NCI-H1105 treated with DMSO at 0.1 percent for 48 hours (cell line): ENCODE results near the gene GBP5.
"Not testable (repeated sequence)": the region's sequence is repeated elsewhere in the genome, so short reads cannot be mapped to it uniquely, and the experiment has no call there.

Experiments
- DNase-seq: peaks from one replicate; lab custom pipeline; 2025; lab: John Stamatoyannopoulos, UW

The GBP5 gene

DNA sequence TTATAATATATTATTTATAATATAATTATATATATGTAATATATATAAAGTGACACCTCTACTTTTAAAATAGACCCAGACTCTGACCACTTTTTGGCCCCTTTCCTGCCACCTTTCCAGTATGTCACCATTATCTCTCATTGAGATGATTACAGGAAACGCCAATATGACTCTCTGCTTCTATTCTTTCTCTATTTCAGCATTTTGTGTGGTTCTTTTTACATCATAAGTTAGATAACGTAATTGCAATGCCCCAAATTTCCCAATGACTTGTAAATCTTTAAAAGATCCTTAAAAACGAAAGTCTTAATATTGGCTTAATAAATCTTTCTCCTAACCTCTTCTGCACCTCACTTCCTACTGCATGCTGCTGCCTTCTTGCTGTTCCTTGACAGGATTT lies 8.1 kb upstream of the GBP5 start:
- no peak for DNase-seq

- no peak for DNase-seq
Measured at GRCh38 chr1:89279011-89279466, 6.4 kb upstream of the GBP5 start.

DNA sequence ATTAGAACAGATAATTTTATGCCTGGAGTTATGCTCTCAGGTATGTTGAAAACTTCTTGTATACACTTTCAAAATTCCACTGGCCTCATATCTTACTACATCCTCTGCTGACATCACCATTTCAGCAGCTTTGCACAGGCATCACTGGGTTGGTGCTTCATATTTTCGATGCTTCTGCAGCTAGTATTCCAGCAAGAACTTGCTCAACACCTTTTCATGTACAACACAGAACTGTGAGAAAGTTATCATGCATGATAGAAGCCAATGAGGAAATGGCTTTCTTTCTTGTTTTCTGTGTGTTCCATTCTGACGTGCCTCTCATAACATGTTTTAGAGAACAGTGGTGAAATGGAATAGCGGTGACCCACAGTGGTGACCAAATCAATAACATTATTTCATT lies 5.1 kb upstream of the GBP5 start:
- DNase-seq = no peak

- no peak for DNase-seq
Measured at GRCh38 chr1:89276690-89277089, 4.0 kb upstream of the GBP5 start.

- no peak for DNase-seq
Measured at GRCh38 chr1:89274411-89274857, 1.8 kb upstream of the GBP5 start.

- no peak for DNase-seq
Measured at GRCh38 chr1:89273324-89273778, 691 bp upstream of the GBP5 start.

DNA sequence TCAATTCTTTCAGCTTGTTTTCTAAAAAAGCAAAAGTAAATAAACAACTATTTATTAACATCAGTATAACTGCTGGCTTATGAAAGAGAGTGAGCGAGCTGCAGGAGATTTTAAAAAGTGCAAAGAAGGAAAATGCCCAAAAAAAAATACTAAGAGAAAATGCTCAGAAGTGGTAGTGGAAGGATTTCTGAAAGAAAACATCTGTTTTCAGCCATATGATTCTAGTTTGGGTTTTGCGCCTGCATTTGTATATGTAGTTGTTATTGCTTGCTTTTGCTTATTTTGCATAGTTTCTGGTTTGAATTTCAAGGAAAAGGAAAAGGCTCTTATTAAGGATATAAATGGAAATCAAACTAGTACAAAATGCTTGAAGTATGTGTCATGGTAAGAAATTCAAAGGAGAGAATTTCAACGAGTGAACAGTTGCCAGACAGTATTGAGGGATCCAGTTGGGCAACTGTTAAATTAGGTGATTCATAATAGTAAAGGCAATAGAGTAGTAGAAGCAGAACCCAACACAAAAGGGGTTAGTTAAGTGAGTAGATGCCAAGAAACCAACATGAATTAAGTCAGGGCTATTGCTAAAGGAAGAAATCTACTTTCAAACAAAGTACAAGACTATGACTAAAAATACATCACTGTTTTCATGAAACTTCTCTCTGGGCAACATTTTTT lies 1.2 kb downstream of the GBP5 start:
- DNase-seq = no peak

DNA sequence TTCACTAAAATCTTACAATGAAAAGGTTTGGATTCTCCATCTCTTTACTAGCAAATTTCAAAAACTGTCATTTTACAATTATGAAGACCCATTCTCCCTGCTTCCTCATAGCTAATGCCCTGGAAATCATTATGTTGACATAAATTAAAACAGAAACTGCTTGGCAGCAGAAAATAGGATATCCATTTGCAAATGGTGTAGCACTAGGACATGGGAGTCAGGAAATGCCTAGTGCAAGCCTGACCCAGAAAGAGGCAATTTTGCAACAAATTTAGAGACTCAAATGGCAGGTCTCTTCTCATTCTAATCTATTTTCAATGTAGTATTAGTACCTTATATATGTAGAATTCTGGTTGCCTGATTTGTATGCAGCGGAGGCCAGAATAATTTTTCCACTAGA lies 2.2 kb downstream of the GBP5 start:
- no peak for DNase-seq

GRCh38 chr1:89269277-89269676 lies 3.4 kb downstream of the GBP5 start:
- no peak for DNase-seq

DNA sequence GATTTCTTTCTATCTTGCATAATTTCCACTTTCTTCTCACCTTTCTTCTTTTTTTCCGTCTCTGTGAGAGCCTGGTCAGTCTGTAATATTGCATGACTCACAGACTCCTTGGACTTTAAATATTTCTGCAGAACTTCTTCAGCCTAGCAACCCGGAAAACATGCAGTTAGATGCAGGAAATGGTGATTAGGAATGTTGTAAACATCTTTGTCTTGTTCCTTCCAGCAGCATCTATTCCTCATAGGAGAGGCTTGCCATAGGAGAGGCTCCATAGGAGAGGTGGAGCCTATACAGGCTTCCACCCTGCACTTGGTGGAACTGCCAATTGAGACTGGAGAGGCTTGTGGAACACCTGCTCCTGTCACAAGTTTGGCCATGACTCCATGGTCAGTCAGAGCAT lies 10.0 kb downstream of the GBP5 start:
- DNase-seq = peak; percentile 19

GRCh38 chr1:89261926-89262515 lies 10.6 kb downstream of the GBP5 start:
- peak; percentile 95 for DNase-seq

DNA sequence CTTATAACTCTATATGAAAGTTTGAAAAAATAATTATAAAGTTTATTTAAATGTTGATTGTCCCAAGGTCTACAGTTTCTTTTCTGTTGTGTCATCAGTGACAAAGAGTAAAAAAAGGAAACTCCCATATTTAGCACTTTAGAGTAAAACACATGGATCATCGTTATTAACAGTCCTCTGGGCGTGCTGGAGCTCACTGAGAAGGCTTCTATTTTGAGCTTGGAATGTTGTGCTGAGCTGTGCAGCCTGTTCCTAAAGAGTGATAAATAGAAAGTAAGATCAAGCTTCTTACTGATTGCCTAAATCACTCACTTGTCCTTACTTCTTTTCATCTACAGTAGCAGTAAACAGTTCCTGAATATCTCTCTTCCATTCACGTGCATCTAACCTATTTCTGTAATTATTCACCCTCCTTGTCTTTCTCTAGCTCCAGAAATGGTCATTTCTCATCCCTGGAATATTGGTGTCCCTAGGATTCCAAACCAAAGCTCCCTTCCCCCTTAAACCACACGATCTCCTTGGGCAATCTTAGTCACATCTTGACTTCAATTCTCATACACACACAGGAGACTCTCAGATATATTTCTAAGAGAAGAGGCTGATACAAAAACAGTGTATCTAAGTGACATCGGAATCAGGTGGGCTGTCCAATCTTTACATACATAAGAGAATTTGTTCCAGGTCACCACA lies 11.9 kb downstream of the GBP5 start:
- no peak for DNase-seq

GRCh38 chr1:89260042-89260441 lies 12.6 kb downstream of the GBP5 start:
- DNase-seq = no peak

DNA sequence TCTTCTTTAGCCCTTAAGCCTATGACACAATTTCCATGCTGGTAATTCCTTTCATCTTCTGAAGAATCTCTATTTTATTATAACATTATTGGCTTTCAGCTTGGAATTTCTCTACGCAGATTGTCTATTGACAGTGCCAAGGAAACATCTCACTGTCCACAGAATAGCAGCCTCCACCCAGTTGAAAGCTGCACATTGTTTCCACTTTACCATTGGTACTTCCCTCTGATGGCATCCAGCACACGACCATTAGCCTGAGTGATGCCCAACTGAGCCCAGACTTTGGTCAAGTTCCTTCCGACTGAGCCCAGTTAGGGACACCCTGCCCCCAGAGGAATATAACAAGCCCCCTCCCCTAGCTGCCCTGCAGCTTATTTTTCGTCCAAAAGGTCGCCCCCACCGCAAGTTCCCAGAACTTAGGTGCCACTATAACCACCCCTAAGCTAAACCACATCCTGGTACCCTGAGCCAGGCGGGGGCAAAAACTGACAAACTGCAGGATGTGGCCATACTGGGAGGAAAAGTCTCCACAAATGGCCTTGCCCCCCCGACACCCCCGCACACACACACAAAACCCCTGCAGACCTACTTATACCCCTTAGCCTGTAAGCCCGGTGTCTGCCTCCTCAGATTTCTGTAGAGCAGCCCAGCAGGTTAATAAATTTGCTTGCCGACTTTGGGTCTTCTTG lies 13.2 kb downstream of the GBP5 start:
- no peak for DNase-seq

- DNase-seq = no peak
Measured at GRCh38 chr1:89257041-89257440, 15.6 kb downstream of the GBP5 start.

DNA sequence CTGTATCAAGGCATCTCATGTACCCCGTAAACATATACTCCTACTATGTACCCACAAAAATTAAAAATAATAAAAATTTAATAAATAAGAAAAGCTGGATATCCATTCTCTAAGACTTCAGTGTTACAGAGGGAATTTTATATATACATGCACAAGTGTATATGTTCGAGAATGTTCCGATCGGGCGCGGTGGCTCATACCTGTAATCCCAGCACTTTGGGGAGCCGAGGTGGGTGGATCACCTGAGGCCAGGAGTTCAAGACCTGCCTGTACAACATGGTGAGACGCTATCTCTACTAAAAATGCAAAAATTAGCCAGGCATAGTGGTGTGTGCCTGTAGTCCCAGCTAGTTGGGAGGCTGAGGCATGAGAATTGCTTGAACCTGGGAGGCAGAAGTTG lies 17.1 kb downstream of the GBP5 start:
- DNase-seq = not testable (repeated sequence)

DNA sequence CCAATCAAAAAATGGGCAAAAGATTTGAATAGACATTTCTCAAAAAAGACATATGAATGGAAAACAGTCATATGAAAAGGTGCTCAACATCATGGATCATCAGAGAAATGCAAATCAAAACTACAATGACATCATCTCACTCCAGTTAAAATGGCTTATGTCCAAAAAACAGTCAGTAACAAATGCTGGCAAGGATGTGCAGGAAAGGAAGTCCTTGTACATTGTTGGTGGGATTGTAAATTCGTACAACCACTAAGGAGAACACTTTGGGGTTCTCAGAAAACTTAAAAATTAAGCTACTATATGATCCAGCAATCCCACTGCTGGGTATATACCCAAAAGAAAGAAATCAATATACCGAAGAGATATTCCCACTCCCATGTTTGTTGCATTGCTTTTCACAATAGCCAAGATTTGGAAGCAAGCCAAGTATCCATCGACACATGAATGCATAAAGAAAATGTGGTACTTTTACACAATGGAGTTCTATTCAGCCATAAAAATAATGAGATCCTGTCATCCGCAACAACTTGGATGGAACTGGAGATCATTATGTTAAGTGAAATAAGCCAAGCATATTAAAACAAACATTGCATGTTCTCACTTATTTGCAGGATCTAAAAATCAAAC lies 17.9 kb downstream of the GBP5 start:
- DNase-seq = peak; percentile 96

DNA sequence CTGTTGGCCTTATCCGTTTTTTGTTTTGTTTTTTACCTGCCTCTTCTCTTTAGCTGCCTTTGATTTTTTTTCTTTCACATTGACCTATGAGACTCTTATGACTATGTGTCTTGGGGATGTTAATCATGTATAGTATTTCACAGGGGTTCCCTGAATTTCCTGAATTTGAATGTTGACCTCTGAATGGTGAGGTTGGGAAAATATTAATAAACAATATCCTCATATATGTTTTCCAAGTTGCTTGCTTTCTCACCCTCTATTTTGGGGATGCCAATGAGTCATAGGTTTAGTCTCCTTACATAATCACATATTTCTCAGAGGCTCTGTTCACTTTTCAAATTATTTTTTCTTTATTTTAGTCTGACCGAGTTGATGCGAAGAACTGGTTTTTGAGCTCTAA lies 29.6 kb downstream of the GBP5 start:
- DNase-seq = no peak
